Measurements from ENCODE around the gene FBXO15. TPM values are rescaled to one million over a fixed set of nuclear protein-coding genes. Genes with fewer than 3 reads are reported as not detected.

Gene FBXO15
- total RNA-seq, 2 experiments from 2014 or later, result 0.54 to 2.1 TPM

GRCh38 chr18:74183130-74183529, 35.5 kb upstream of the FBXO15 start:
- CTCF ChIA-PET (ENCODE audit: unreplicated experiment), result no interaction called here
- TF ChIP-seq CTCF (conservative IDR thresholded peaks at IDR 0.05; ENCODE audit: low read length) (no peak), EZH2phosphoT487 (IDR thresholded peaks at IDR 0.05; ENCODE audit: borderline replicate concordance, low read depth, low read length) (no peak)
- Histone ChIP-seq H4K20me1 (ENCODE audit: insufficient read depth, low read length) (no peaks in the 10 kb centered on the region), H3K4me3 (ENCODE audit: low read depth, low read length, poor library complexity, severe bottlenecking) (no peak overlapping the region), H3K27ac (ENCODE audit: low read depth, low read length, poor library complexity, severe bottlenecking) (no peak overlapping the region), H3K79me2 (ENCODE audit: insufficient read depth, low read depth, low read length) (no peaks in the 10 kb centered on the region), H3K9me3 (ENCODE audit: low read length) (no peaks in the 10 kb centered on the region), H3K4me2 (ENCODE audit: low read length) (no peak overlapping the region), H3K9me2 (ENCODE audit: insufficient read depth, low read length) (no peaks in the 10 kb centered on the region), H2AFZ (ENCODE audit: low read length) (no peak overlapping the region), H3K36me3 (ENCODE audit: insufficient read depth, low read length) (no peaks in the 10 kb centered on the region), H3K4me1 (ENCODE audit: insufficient read depth, low read length, poor library complexity, severe bottlenecking) (no peaks in the 10 kb centered on the region)
- BruUV-seq (replicated peaks), result no TSS peak
- DNase-seq (ENCODE audit: low spot score), result no peak
- POLR2A ChIA-PET, result interaction anchor here (0.7 kb wide), 1 partner anchor 20 kb away, joined by 4 read pairs; no protein-coding TSS in a partner anchor
- intact Hi-C loops (cut with micrococcal nuclease; ENCODE audit: unreplicated experiment), result no loop called here

GRCh38 chr18:74182335-74182734, 34.7 kb upstream of the FBXO15 start:
- no peaks in the 10 kb centered on the region for H3K9me2 ChIP-seq (ENCODE audit: insufficient read depth, low read length)
- CTCF ChIA-PET (ENCODE audit: unreplicated experiment), result no interaction called here
- H3K79me2 ChIP-seq (ENCODE audit: insufficient read depth, low read depth, low read length), result no peaks in the 10 kb centered on the region
- no peak overlapping the region for H3K4me3 ChIP-seq (ENCODE audit: low read depth, low read length, poor library complexity, severe bottlenecking)
- H4K20me1 ChIP-seq (ENCODE audit: insufficient read depth, low read length), result no peaks in the 10 kb centered on the region
- H3K27ac ChIP-seq (ENCODE audit: low read depth, low read length, poor library complexity, severe bottlenecking), result no peak overlapping the region
- intact Hi-C loops (cut with micrococcal nuclease; ENCODE audit: unreplicated experiment), result no loop called here
- DNase-seq (ENCODE audit: low spot score), result no peak
- H2AFZ ChIP-seq (ENCODE audit: low read length), result no peak overlapping the region
- BruUV-seq (replicated peaks), result no TSS peak
- POLR2A ChIA-PET, result no interaction called here
- H3K9me3 ChIP-seq (ENCODE audit: low read length), result no peaks in the 10 kb centered on the region
- H3K4me1 ChIP-seq (ENCODE audit: insufficient read depth, low read length, poor library complexity, severe bottlenecking), result no peaks in the 10 kb centered on the region
- TF ChIP-seq CTCF (conservative IDR thresholded peaks at IDR 0.05; ENCODE audit: low read length) (no peak), EZH2phosphoT487 (IDR thresholded peaks at IDR 0.05; ENCODE audit: borderline replicate concordance, low read depth, low read length) (no peak)
- no peak overlapping the region for H3K4me2 ChIP-seq (ENCODE audit: low read length)
- no peaks in the 10 kb centered on the region for H3K36me3 ChIP-seq (ENCODE audit: insufficient read depth, low read length)

DNA sequence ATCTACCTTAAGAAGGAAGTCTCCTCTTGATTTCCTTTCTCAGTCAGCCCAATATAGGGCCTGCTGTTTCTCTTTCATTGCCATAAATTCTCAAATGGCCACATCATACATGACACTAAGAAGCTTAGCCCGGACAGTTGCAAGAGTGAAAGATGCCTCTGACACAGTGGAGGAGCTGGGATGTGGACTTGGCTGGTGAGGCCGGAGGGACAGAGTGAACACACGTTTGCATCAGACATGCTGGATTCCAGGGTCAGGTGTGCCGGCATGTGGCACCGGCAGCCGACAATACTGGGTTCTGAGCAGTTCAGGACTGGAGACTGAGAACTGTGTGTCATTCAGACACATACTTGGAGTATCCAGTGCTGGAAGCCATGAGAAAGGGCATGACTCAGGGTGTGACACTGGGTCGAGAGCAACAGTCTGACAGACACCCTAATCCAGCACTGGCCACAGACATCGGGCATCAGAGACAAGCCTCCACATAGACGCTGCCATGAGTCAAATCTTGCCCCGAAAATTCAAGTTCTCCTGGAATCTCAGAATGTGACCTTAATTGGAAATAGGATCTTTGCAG, 32.1 kb upstream of the FBXO15 start:
- DNase-seq (ENCODE audit: low spot score), result no peak
- H3K9me3 ChIP-seq (ENCODE audit: low read length), result no peaks in the 10 kb centered on the region
- no peak overlapping the region for H2AFZ ChIP-seq (ENCODE audit: low read length)
- intact Hi-C loops (cut with micrococcal nuclease; ENCODE audit: unreplicated experiment), result no loop called here
- H3K4me1 ChIP-seq (ENCODE audit: insufficient read depth, low read length, poor library complexity, severe bottlenecking), result no peaks in the 10 kb centered on the region
- no peak for TF ChIP-seq CTCF (conservative IDR thresholded peaks at IDR 0.05; ENCODE audit: low read length)
- TF ChIP-seq EZH2phosphoT487 (IDR thresholded peaks at IDR 0.05; ENCODE audit: borderline replicate concordance, low read depth, low read length), result no peak
- ChIA-PET CTCF (ENCODE audit: unreplicated experiment) (no interaction called here), POLR2A (no interaction called here)
- no peaks in the 10 kb centered on the region for H3K9me2 ChIP-seq (ENCODE audit: insufficient read depth, low read length)
- BruUV-seq (replicated peaks), result no TSS peak
- no peaks in the 10 kb centered on the region for H3K79me2 ChIP-seq (ENCODE audit: insufficient read depth, low read depth, low read length)
- no peak overlapping the region for H3K4me2 ChIP-seq (ENCODE audit: low read length)
- H4K20me1 ChIP-seq (ENCODE audit: insufficient read depth, low read length), result no peaks in the 10 kb centered on the region
- H3K27ac ChIP-seq (ENCODE audit: low read depth, low read length, poor library complexity, severe bottlenecking), result no peak overlapping the region
- H3K4me3 ChIP-seq (ENCODE audit: low read depth, low read length, poor library complexity, severe bottlenecking), result no peak overlapping the region
- H3K36me3 ChIP-seq (ENCODE audit: insufficient read depth, low read length), result no peaks in the 10 kb centered on the region
